Embryonic facial prominence (tissue), 1 donor: Measurements from ENCODE around the gene IGF2BP2.

Source experiments
- DNase-seq: peaks from one replicate; pipeline ENCODE4 v3.0.0-alpha.2; 2016; ENCODE audit errors: extremely low spot score

IGF2BP2 gene

DNA sequence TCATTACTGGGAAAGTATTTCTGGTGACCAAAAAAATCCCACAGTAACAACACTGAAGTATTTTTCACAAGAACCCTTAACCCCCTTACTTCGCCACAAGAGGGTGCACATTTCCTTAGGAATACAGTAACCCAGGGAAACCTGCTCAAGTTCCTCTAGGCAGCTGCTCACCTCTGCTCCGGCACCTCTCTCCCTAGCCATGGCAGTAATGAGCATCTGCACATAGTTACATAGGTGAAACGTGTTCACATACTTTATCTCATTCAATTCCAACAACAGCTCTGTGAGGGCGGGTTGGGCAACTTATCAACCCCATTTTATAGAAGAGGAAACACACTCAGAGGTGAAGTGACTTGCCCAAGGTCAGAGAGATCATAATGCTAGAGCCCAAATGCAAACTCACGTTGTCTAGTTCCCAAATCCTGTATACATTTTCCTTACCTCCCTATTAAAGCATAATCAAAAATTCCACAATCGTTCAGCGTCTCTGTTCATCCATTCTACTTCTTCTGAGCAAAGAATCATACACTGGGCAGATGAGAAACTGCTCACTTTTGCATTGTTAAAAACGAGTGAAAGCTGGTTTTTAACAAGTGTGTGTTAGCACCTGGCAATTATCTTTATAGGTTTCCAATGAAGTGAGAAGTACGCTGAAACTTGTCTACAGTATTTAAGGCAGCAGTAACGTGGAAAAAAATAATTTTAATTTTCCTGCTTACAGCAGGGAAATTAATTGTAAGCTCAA lies 90.7 kb downstream of the IGF2BP2 start:
- DNase-seq = no peak

- DNase-seq = no peak
These were observed 92.1 kb downstream of the IGF2BP2 start for GRCh38 chr3:185732782-185733181.

DNA sequence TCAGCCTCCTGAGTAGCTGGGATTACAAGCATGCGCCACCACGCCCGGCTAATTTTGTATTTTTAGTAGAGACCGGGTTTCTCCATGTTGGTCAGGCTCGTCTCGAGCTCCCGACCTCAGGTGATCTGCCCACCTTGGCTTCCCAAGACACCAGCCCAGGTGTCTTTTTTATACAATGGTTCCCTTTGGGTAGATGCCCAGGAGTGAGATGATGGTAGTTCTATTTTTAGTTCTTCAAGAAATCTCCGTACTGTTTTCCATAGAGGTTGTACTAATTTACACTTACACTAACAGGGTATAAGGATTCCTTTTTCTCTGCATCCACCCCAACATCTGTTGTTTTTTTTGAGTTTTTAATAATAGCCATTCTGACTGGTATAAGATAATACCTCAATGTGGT lies 94.3 kb downstream of the IGF2BP2 start:
- DNase-seq = no peak

GRCh38 chr3:185729337-185730055 lies 95.3 kb downstream of the IGF2BP2 start:
- DNase-seq = no peak

DNA sequence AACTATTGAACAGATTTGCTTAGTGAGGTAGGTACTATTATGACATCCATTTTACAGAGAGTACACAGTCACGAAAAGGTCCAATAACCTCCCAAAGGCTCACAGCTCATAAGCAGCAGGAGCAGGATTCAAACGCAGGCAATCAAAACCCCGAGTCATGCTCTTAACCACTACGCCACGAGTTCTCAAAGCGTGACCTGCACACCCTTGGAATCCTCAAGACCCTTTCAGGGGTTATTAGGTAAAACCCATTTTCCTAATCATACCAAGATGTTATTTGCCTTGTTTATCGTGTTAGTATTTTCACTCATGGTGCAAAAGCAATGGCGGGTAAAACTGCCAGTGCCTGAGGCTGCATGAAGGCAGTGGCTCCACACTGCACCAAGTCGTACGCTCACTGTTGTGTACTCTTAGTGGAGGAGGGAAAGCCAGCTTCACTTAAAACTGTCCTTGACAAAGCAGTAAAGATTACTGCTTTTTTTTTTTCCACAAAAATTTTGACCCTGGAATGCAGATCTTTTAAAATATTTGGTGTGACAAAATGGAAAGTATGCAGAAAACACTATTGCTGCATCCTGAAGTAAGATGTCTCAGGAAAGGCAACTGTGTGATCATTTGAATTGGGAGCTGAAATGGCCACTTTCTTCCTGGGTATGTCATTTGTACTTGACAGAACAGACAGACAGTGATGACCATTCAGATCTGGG lies 96.1 kb downstream of the IGF2BP2 start:
- no peak for DNase-seq

DNA sequence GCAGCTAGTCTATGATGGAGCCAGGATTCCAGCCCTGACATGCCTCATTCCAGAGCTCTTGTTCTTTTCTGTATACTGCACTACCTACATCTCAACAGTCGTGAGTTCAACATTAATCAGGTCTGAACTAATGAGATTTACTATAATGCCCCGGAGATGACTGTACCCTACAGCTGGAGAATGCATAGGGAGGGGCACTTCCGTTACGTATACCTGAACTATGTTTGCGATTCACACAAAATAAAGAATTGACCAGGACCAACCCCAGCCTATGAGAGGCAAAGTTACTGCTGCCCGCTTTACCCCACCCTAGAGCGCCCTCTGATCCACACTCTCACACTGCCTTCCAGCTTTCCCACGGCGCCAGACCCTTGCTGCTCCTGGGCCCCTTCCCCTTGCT lies 97.0 kb downstream of the IGF2BP2 start:
- no peak for DNase-seq

GRCh38 chr3:185726254-185726967 lies 98.4 kb downstream of the IGF2BP2 start:
- no peak for DNase-seq

GRCh38 chr3:185724761-185725160 lies 100.1 kb downstream of the IGF2BP2 start:
- no peak for DNase-seq

- DNase-seq = no peak
These were observed 100.6 kb downstream of the IGF2BP2 start for GRCh38 chr3:185724251-185724650.

DNA sequence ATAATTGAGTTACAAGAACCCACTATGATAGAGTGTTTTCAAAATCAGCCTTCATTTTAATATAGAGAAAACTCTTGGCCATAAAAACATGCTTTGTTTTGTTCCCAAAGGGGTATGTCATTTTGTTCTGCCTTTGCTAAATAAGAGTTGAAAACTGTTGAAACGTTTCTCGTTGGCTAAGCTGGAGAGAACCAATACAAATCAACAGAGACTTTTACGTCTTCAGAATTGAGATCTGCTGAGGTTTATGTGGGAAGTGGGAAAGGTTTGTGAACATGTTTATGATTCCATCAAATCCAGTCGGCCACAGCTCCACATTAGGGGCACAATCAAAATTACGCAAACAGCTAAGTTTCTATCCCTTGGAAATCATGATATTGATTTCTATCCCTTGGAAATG lies 102.0 kb downstream of the IGF2BP2 start:
- no peak for DNase-seq

DNA sequence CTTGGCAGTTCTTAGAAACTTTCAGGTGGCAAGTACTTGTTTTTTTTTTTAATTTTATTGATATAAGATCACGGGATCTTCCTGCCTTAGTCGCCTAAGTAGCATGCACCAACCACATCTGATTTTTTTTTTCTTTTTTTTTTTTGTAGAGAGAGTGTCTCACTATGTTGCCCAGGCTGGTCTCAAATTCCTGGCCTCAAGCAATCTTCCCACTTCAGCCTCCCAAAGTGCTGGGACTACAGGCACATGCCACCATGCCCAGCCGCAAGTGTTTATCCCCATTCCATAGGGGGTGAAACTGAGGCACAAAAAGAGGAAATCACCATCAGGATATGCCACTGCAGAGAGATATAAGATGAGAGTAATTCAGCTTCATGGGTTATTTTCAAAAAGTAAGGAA lies 102.9 kb downstream of the IGF2BP2 start:
- DNase-seq = no peak

GRCh38 chr3:185720326-185720725 lies 104.5 kb downstream of the IGF2BP2 start:
- DNase-seq = no peak

GRCh38 chr3:185718736-185719593 lies 105.9 kb downstream of the IGF2BP2 start:
- no peak for DNase-seq

GRCh38 chr3:185717627-185718402 lies 107.0 kb downstream of the IGF2BP2 start:
- DNase-seq = no peak

DNA sequence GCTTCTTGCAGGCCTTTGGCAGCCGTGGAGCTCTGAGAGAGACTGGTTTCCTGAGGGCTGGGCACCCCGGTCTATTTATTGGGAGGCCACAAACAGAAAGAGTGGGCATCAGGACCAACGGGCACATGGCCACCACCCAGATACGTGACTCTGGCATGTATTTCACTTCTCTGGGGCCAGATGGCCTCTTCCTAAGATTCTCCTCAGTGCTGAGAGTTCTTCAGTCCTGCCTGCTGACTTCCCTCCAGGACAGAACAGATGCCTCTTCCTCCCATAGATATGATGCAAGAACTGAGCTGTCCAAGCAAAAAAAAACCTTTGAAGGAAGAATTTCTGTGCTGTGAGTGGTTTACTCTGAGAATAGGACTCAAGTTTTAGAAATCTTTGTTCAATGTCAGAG lies 107.7 kb downstream of the IGF2BP2 start:
- DNase-seq = no peak

- no peak for DNase-seq
These were observed 108.3 kb downstream of the IGF2BP2 start for GRCh38 chr3:185716436-185717108.

DNA sequence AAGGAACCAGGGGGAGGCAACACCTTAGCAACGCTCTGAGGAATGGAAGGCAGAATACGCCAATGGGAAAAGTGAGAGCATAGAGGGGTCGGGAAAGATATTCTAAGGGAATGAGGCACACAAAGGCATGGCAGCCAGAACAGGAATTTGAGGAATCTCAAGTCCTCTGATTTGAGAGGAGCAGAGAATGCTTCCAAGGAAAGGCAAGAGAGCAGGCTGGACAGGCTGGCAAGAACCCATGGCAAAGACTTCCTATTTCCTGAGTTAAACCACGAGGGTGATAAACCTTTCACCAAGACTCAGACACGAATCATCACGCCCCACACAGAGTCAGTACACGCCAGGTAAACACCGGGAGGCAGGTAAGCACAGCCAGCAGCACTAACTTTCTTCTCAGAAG lies 109.8 kb downstream of the IGF2BP2 start:
- no peak for DNase-seq

DNA sequence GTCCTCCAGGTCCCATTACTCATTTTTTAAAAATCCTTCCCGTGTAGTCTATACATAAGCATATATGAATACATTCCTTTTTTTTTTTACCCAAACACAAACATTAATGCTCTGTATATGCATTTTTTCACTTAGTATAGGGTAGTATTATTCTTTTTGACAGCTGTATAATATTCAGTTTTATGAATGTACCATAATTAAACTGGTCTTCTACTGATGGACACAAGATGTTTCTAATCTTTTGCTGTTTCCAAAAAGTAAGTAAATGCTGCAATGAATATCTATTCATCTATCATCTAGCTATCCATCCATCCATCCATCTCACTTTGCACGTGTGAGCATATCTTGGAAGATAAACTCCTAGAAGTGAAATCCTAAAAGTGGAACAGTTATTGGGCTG lies 110.8 kb downstream of the IGF2BP2 start:
- no peak for DNase-seq

GRCh38 chr3:185713015-185713414 lies 111.8 kb downstream of the IGF2BP2 start:
- no peak for DNase-seq

GRCh38 chr3:185712337-185712736 lies 112.5 kb downstream of the IGF2BP2 start:
- no peak for DNase-seq
